ENCODE data around the gene PAPPA2.

The PAPPA2 gene

GRCh38 chr1:176815621-176816020 lies 352.6 kb downstream of the PAPPA2 start:
- in situ Hi-C loops (cut with HindIII; ENCODE audit: low sequenced_read_pairs), result no loop called here
- TF ChIP-seq CTCF (IDR thresholded peaks at IDR 0.05; ENCODE audit: low read depth, low read length, missing control alignments), result no peak
- H3K4me3 ChIP-seq (ENCODE audit: low read depth, low read length), result no peak overlapping the region

GRCh38 chr1:176816232-176816631 lies 353.3 kb downstream of the PAPPA2 start:
- TF ChIP-seq CTCF (IDR thresholded peaks at IDR 0.05; ENCODE audit: low read depth, low read length, missing control alignments), result no peak
- in situ Hi-C loops (cut with HindIII; ENCODE audit: low sequenced_read_pairs), result no loop called here
- DNase-seq (ENCODE audit: low read depth), result no peak
- H3K4me3 ChIP-seq (ENCODE audit: low read depth, low read length), result no peak overlapping the region

More at GRCh38 chr1:176815621-176816020, 352.6 kb downstream of the PAPPA2 start:
- no peak for DNase-seq (ENCODE audit: low read depth)

- no peak overlapping the region for H3K4me3 ChIP-seq (ENCODE audit: low read depth, low read length)
- no peak for TF ChIP-seq CTCF (IDR thresholded peaks at IDR 0.05; ENCODE audit: low read depth, low read length, missing control alignments)
- in situ Hi-C loops (cut with HindIII; ENCODE audit: low sequenced_read_pairs), result no loop called here
- peak; percentile 34 for DNase-seq (ENCODE audit: low read depth)
Measured at GRCh38 chr1:176820391-176821031, 357.5 kb downstream of the PAPPA2 start.

- no peak for DNase-seq (ENCODE audit: low read depth)
- no peak for TF ChIP-seq CTCF (IDR thresholded peaks at IDR 0.05; ENCODE audit: low read depth, low read length, missing control alignments)
- in situ Hi-C loops (cut with HindIII; ENCODE audit: low sequenced_read_pairs), result no loop called here
- no peak overlapping the region for H3K4me3 ChIP-seq (ENCODE audit: low read depth, low read length)
Measured at GRCh38 chr1:176826265-176826664, 363.3 kb downstream of the PAPPA2 start.

GRCh38 chr1:176829261-176829660 lies 366.3 kb downstream of the PAPPA2 start:
- TF ChIP-seq CTCF (IDR thresholded peaks at IDR 0.05; ENCODE audit: low read depth, low read length, missing control alignments), result no peak
- DNase-seq (ENCODE audit: low read depth), result no peak
- in situ Hi-C loops (cut with HindIII; ENCODE audit: low sequenced_read_pairs), result no loop called here
- no peak overlapping the region for H3K4me3 ChIP-seq (ENCODE audit: low read depth, low read length)

- in situ Hi-C loops (cut with HindIII; ENCODE audit: low sequenced_read_pairs), result no loop called here
- no peak for DNase-seq (ENCODE audit: low read depth)
- TF ChIP-seq CTCF (IDR thresholded peaks at IDR 0.05; ENCODE audit: low read depth, low read length, missing control alignments), result no peak
- H3K4me3 ChIP-seq (ENCODE audit: low read depth, low read length), result no peak overlapping the region
Measured at GRCh38 chr1:176831150-176831549, 368.2 kb downstream of the PAPPA2 start.
